H1 (cell line): Measurements from ENCODE around the gene TCL1A. TPM values are rescaled to one million over a fixed set of nuclear protein-coding genes. Genes with fewer than 3 reads are reported as not detected.

Experiments
- CBX8 ChIP-seq: fragments of 300-800, 300-1000 bp; sonication (generic); IDR thresholded peaks from 2 replicates; pipeline ENCODE4 v1.7.1; 2016; ENCODE audit warnings: low read depth, low read length, borderline replicate concordance
- CHD7 ChIP-seq: fragments of 300-600 bp; sonication (generic); IDR thresholded peaks from 2 replicates; pipeline ENCODE4 v1.7.1; 2012; ENCODE audit warnings: low read length, moderate library complexity, mild to moderate bottlenecking, inconsistent platforms; ENCODE audit not compliant: insufficient replicate concordance
- GABPA ChIP-seq: IDR thresholded peaks from 2 replicates; pipeline ENCODE4 v1.6.1; 2011; ENCODE audit warnings: mild to moderate bottlenecking, low read length, moderate library complexity, borderline replicate concordance; ENCODE audit not compliant: insufficient read depth
- SAP30 ChIP-seq: fragments of 300-600 bp; sonication (generic); IDR thresholded peaks from 2 replicates; pipeline ENCODE4 v1.7.1; 2012; ENCODE audit warnings: low read length, moderate library complexity, mild to moderate bottlenecking, inconsistent platforms; ENCODE audit not compliant: insufficient read depth, insufficient replicate concordance
- SP2 ChIP-seq: IDR thresholded peaks from 2 replicates; pipeline ENCODE4 v1.6.1; 2012; ENCODE audit warnings: mild to moderate bottlenecking, low read length, inconsistent platforms
- polyA plus RNA-seq, 7 experiments: library from polyadenylated mRNA; depleted of rRNA in 3 of 7; stranded (reverse) in 5 of 7; unstranded in 2 of 7; fragments of >200 nt in 5 of 7; fragments of 200-250 nt in 2 of 7; gene quantifications; 1 replicate in 5 of 7; 2 replicates in 1 of 7; 4 replicates in 1 of 7; pipeline versions ENCODE4 v1.2.1 to v1.2.3, GENCODE V29; 2011 to 2013; ENCODE audit warnings: missing spikeins in 2 of 7, mixed read lengths in 2 of 7
- total RNA-seq: library from RNA; stranded (reverse); fragmentation: NEBNext Ultra II Directional; extraction: Animal tissue kit (Norgen Biotek cat#: 25700); gene quantifications from 2 replicates; pipeline ENCODE4 v1.2.1, GENCODE V29; 2021

Gene TCL1A
- total and polyA plus RNA-seq, 2 of the 8 experiments (the other 6 are each of a cell fraction or from before 2014, with no cell fraction given) = 0.35 to 7.6 TPM

- TF ChIP-seq CHD7 (no peak), SAP30 (no peak), CBX8 (no peak), GABPA (no peak), SP2 (no peak)
Measured at GRCh38 chr14:95664546-95664945, 49.4 kb downstream of the TCL1A start (continued).
